Effector CD4-positive, alpha-beta T cell (primary cell): Measurements from ENCODE around the gene ST6GAL1.

ENCODE experiments used
- DNase-seq: peaks from one replicate; pipeline ENCODE4 v3.0.0-alpha.2; 2020

ST6GAL1 gene

GRCh38 chr3:186915806-186916796, 14.2 kb upstream of the ST6GAL1 start:
- DNase-seq = no peak

DNA sequence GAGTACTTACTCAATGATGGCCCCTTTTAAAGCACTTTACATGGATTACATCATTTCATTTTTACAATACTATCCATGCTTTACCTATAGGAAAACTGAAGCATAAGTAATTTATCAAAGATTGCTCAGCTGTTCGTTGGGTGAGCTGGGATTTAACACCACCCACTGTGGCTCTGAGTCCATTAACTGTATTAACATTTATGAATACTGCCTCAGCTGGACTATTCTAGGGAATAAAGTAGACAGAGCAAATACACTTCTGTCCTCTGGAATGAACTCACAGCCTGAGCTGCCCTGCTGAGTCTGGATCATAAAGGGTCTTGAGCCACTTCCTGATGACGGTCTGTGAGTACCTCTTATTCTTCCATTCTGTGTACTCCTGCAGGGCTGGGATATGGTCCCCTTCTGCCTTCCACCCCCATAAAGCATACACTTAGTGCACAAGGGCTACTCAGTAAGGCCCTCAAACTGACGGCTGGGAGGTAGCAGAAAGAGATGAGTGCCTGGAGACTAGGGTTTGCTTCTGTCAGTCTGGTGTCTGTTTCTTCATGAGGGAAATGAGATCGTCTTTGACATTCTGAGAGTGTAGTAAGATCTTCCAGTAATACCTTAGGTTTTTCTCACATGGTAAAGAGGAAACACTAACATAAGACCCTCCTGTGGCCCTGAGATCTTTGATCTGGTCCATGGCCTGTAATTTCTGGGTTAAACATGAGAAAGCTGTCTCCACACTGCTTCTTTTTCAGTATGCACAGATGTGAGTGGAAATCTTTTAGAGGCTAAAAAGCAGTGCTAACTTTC, 12.6 kb upstream of the ST6GAL1 start:
- no peak for DNase-seq

DNA sequence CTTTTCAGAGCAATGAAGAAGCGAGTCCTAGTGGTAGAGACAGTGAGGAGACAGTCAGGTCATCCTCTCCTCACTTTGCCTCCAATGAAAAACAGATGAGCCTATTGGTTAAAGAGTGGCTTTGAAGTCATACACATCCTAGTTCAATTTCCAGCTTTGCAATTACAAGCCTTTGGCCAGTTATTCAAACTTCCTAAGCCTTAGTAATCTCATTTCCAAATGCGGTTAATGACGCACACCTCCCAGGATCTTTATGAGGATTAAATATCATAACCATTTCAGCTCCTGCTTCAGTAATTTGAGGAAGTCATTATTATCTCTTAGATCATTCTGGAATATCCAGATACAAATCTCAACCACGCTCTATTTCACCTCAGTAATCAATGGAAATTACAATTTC, 10.0 kb upstream of the ST6GAL1 start:
- DNase-seq = no peak

GRCh38 chr3:186920796-186921195, 9.5 kb upstream of the ST6GAL1 start:
- no peak for DNase-seq

- DNase-seq = no peak
These were observed 8.7 kb upstream of the ST6GAL1 start for GRCh38 chr3:186921578-186921977.

- no peak for DNase-seq
These were observed 8.1 kb upstream of the ST6GAL1 start for GRCh38 chr3:186922224-186922623.

DNA sequence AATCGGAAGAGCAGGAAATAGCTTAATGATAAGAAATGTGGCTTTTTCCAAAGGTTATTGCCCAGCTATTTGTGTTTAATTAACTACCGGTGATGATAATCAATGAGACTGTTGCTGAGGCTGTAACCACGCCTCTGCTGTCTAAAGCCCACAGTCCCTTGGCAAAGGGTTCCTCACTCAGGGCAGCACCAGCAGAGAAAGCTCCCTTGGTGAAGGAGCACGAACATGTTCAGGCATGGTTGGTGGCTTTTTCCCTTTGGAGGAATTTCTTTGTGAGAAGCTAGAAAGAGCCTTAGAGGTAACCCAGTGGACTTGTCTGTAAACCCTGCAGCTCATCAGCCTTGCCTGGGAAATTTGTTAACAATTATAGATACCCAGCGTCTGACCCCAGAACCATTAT, 7.5 kb upstream of the ST6GAL1 start:
- no peak for DNase-seq

DNA sequence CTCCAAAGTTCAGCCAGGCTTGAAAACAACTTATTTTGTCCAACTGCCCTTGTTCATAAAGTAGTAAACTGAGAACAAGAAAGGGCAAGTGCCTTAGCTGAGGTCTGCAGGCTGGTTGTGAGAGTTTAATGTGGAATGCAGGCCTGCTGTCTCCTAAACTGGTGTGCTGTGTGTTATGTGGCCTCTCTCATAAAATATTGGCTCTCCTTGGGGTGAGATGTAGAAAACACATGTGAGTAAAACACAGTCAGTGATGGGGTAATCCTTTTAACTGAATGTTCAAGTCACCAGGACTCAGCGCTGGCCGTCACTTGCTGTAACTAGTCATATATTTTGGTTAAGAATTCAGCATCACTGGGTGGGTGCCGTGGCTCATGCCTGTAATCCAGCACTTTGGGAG, 7.1 kb upstream of the ST6GAL1 start:
- DNase-seq = no peak

DNA sequence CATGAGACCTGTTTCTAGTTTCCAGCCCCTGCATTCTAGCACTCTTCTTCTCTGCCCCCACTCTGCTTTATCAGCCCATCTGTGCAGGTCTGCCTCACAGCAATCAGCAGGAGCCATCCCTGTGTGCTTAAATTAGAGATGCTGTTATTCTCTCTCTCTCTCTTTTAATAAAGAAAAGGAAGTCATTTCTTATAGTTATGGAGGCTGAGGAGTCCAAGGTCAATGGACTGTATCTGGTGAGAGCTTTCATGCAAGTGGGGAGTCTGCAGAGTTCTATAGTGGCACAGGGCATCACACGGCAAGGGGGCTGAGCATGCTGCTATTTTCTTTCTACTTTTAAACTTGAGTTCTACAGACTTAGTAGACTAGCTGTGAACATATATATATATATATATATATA, 4.5 kb upstream of the ST6GAL1 start:
- no peak for DNase-seq

DNA sequence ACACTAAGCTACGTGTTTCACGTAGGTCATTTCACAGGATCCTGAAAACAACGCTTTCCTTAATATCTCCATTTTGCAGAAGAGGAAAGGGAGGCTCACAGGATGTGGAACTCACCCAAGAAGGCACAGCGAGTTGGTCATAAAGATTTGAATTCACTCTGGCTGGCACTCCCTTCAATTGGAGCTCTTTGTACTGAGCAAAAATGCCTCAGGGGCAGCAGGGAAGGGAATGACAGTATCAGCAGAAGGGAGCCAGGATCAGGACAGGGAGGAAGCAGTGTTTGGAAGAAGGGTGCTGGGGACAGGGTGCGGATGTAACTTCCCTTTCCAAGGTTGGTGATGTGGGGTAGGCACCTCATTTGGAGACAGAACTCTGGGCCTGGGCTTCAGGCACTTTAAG, 1.1 kb upstream of the ST6GAL1 start:
- DNase-seq = no peak

DNA sequence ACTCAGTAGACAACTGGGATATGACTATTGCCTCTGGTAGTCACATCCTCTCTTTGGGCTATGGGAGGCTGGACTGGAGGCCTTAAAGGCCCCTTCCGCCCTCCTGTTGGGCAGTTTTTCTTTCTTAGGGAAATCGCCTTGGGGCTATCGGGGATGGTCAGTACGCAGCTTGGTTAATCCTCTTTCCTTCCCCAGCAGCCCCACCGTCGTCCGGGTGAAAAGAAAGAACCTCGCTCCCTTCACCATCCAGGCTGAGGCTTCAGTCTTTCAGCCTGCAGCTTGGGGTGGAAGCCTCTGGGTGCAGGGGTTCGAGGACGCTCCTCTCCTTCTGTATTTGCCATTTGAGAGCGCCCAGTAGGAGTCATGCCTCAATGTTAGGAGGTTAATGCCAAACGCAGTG, 641 bp upstream of the ST6GAL1 start:
- DNase-seq = no peak

DNA sequence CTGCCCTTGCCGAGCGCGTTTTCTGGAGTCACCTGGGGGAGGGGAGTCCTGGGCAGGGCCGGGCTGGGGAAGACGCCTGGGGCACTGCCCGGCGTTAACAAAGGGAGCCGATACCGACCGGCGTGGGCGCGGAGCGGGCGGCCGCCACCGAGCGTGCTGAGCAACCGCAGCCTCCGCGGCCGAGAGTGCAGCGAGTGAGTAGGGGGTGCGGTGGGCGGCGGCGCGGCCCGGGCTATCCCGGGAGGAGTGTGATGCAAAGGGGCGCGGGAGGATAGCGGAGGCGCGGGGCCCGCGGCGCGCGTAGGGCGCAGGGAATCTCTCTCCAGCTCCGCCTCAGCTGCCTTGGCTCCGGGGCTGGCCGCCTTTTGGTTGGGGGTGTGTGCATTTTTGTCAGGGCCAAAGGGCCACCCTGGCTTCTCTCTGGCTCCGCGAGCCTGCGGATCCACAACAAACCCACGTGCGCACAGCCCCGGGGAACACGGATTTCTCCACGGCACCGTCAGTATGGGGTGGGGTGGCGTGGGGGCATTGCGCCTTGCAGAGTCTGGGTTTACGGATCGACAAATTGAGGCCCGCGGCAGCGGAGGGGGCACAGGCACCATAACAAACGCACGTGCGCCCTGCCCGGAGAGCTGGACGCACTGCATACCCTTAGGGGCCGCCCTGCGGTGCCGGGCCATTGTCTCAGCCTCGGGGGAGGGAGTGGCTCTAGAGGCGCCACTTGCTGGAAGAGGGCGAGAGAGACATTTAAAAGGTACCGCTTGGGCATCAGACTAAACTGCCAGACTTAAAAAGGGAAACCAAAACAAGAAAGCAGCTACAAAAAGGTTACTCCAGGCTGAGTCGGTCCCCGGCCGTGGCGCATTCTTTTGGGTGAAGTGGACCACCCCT, 560 bp downstream of the ST6GAL1 start:
- DNase-seq = peak; percentile 60

DNA sequence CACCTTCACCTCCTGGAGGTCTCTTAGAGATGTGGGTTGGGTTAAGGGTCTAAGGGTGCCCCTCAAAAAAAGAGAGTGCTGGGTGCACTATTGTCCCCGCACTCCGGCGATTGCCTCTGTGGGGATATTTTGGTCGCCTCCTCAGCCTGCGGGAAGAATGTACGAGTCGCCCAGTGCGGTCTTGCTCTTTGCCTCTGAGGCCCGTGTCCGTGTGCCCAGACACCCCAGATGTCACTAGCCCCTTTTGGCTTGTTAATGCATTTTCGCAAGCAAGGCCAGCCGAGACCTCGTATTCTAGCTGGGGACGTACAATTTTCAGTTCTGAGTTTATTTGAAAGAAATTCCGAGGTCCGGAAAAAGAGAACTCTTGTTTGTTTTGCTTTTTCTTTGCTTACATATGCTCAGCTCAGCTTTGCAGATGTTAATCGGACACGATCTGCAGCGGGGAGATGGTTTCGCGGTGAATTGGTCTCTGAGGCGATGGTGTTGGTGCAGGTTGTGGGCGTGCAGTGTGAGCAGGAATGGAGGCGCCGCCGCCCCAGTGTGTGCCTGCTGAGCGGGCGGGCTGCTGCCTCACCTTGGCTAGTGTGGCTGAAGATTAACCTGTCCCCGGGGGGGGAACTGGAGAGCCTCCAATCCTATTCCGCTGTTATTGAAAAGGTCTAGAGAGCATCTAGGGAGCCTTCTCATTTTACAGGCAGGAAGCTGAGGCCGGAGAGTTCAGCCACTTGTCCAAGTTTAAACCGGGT, 1.4 kb downstream of the ST6GAL1 start:
- peak; percentile 55 for DNase-seq

- DNase-seq = no peak
These were observed 2.2 kb downstream of the ST6GAL1 start for GRCh38 chr3:186932281-186933181.

- DNase-seq = no peak
These were observed 3.5 kb downstream of the ST6GAL1 start for GRCh38 chr3:186933816-186934215.

DNA sequence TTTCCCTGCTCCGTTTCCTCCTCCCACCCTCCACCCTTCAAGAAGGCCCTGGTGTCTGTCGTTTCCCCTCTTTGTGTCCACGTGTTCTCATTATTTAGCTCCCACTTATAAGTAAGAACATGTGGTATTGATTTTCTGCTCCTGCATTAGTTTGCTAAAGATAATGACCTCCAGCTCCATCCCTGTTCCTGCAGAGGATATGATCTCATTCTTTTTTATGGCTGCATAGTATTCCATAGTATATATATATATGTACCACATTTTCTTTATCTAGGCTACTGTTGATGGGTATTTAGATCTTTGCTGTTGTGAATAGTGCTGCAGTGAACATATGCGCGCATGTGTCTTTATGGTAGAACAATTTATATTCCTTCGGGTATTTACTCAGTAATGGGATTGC, 4.8 kb downstream of the ST6GAL1 start:
- DNase-seq = no peak

DNA sequence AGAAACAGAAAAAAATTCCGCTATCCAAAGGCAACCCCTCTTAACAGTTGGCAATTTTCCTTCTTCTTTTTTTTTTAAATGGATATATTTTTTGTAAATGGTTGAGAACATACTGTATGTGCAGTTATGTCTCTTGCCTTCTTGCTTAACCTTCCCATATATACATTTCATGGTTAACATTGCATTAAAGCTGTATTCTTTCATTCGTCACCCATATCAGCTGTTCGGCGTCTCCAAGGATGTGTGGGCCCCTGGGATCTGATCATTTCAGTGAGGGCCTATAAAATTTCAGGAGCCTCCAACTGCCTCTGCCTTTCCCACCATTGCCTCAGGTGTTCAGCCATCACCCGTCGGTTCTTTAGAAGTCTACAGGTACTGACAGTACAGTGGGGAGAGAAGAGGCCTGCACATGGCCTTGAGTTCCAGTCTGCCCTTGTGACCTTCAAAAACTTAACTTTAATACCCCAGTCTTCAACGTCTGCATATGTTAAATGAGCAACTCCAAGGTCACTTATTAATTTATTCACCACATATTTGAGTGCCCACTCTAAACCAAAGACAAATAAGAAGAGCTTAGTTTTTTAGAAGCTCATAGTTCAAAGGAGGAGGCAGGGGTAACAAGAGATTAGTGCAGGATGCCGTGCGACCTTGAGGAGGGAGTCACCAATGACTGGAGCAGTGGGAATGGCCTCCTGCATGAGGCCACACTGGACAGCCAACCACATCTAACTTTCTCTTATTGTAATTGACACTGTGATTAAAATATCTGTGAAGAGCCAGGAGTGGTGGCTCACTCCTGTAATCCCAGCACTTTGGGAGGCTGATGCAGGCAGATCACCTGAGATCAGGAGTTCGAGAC, 6.9 kb downstream of the ST6GAL1 start:
- DNase-seq = no peak

DNA sequence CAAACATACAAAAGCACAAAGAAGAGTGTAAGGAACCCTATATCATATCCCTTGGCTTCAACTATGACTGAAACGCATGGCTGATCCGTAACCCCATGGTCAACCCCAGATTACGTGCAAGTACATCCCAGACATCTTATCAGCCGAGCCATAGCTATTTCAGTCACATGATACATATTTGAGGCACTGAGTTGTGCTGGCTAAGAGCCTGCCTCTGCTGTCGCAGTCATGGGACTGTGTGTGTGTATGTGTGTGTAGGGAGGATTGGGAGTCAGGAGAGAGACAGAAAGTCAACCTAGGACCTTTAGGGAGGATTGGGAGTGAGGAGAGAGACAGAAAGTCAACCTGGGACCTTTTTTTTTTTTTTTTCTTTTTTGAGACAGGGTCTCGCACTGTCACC, 8.4 kb downstream of the ST6GAL1 start:
- DNase-seq = no peak

DNA sequence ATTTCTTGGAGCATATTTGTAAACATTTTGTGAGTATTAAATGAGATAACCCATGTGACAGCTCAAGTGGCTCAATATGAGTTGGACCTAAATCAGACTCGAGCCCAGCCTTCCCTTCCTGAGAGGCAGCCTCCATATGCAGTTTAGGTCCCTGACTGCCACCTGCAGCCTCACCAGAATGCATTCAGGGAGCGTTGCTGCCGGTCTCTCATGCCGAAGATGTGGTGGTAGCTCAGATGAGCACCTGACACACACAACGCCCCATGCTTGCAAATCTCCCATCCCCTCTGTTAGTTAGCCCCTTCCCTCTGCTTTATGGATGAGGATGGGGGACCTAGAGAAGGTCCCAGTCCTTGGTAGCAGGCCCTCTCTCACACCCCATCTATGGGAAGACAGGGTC, 9.2 kb downstream of the ST6GAL1 start:
- no peak for DNase-seq

- no peak for DNase-seq
These were observed 10.6 kb downstream of the ST6GAL1 start for GRCh38 chr3:186940967-186941366.
